CD4-positive, CD25-positive, alpha-beta regulatory T cell (primary cell): ENCODE measurements around the gene JUP. TPM values are rescaled to one million over a fixed set of nuclear protein-coding genes. Genes with fewer than 3 reads are reported as not detected.

Experiments
- ATAC-seq, 2 donors: fragments of 150-1000 bp; cut with Tn5 transposase; one replicate each; pipeline ENCODE4 v1.10.0; 2021; ENCODE audit warnings: low read depth in 2 of 2, moderate number of reproducible peaks in 2 of 2, moderate library complexity in 1 of 2
- DNase-seq, 3 donors: peaks; one replicate each; pipeline versions ENCODE4 v3.0.0 to v3.0.0-alpha.2; 2012 to 2022; ENCODE audit warnings: mixed read lengths in 1 of 3
- H3K27ac ChIP-seq: one replicate; pipeline ENCODE4 v1.7.0; 2013; ENCODE audit warnings: mild to moderate bottlenecking, low read length; ENCODE audit not compliant: insufficient read depth, poor library complexity, severe bottlenecking
- H3K27me3 ChIP-seq: one replicate; pipeline ENCODE4 v1.7.0; 2013; ENCODE audit warnings: low read length; ENCODE audit not compliant: control insufficient read depth, insufficient read depth
- H3K36me3 ChIP-seq: one replicate; pipeline ENCODE4 v1.7.0; 2013; ENCODE audit warnings: mild to moderate bottlenecking, low read length, moderate library complexity; ENCODE audit not compliant: control insufficient read depth, insufficient read depth
- H3K4me1 ChIP-seq: 2 replicates; pipeline ENCODE4 v1.7.0; 2013; ENCODE audit warnings: mild to moderate bottlenecking, low read length; ENCODE audit not compliant: insufficient read depth, control insufficient read depth, poor library complexity, severe bottlenecking
- H3K4me3 ChIP-seq: one replicate; pipeline ENCODE4 v1.7.0; 2013; ENCODE audit warnings: low read depth, mild to moderate bottlenecking, low read length, moderate library complexity
- H3K9me3 ChIP-seq, 2 experiments: 1 replicate in 1 of 2; 2 replicates in 1 of 2; pipeline ENCODE4 v1.7.0; 2013; ENCODE audit warnings: low read length in 2 of 2, mild to moderate bottlenecking in 1 of 2, moderate library complexity in 1 of 2; ENCODE audit not compliant: control insufficient read depth in 2 of 2
- H3K27ac Mint-ChIP-seq, 3 donors: one replicate each; pipeline ENCODE4 v1.8.0; 2020 to 2022; ENCODE audit warnings: mild to moderate bottlenecking in 3 of 3, mixed read lengths in 3 of 3, moderate library complexity in 2 of 3
- H3K27me3 Mint-ChIP-seq: one replicate; pipeline ENCODE4 v1.8.0; 2022; ENCODE audit warnings: mild to moderate bottlenecking, mixed read lengths
- H3K36me3 Mint-ChIP-seq: one replicate; pipeline ENCODE4 v1.8.0; 2020; ENCODE audit warnings: mixed read lengths
- H3K4me1 Mint-ChIP-seq, 4 donors: one replicate each; pipeline ENCODE4 v1.8.0; 2020 to 2022; ENCODE audit warnings: mixed read lengths in 4 of 4, mild to moderate bottlenecking in 1 of 4
- H3K4me3 Mint-ChIP-seq, 4 donors: one replicate each; pipeline ENCODE4 v1.8.0; 2020 to 2022; ENCODE audit warnings: mild to moderate bottlenecking in 4 of 4, mixed read lengths in 4 of 4, moderate library complexity in 3 of 4
- H3K9me3 Mint-ChIP-seq, 7 donors: one replicate each; pipeline ENCODE4 v1.8.0; 2020 to 2022; ENCODE audit warnings: mixed read lengths in 7 of 7, mild to moderate bottlenecking in 3 of 7, moderate library complexity in 2 of 7
- polyA plus RNA-seq, 4 donors: library from polyadenylated mRNA; unstranded; fragments of 300-500 nt; fragmentation: Illumina TruSeq; gene quantifications; one replicate each; pipeline ENCODE4 v1.2.3, GENCODE V29; 2021
- total RNA-seq: library from RNA; stranded (reverse); gene quantifications from one replicate; pipeline ENCODE4 v1.2.3, GENCODE V29; 2022

Gene JUP
- total and polyA plus RNA-seq, 5 donors from 2014 or later, result 0.32 to 1.3 (median 0.33) TPM; not detected in 2

- H3K27me3 ChIP-seq, result no peaks in the 10 kb centered on the region
- Mint-ChIP-seq H3K9me3 (no peaks in the 10 kb centered on the region), H3K27me3 (peaks cover 27% of the 10 kb centered on the region), H3K27ac (peak overlapping the region; percentile 36 to 63 (median 56)), H3K4me1 (peaks cover 0 to 30% (median 8%) of the 10 kb centered on the region in 4 donors), H3K4me3 (peak overlapping the region; percentile 66 to 84 (median 74)), H3K36me3 (no peaks in the 10 kb centered on the region)
- H3K9me3 ChIP-seq, result no peaks in the 10 kb centered on the region
- H3K36me3 ChIP-seq, result no peaks in the 10 kb centered on the region
- H3K27ac ChIP-seq, result no peak overlapping the region
- H3K4me1 ChIP-seq, result peaks cover 31% of the 10 kb centered on the region
- no peak overlapping the region for H3K4me3 ChIP-seq
- ATAC-seq (no peak), DNase-seq (no peak)
These were observed 26.7 kb upstream of the JUP start for GRCh38 chr17:41813152-41813680.

- Mint-ChIP-seq H3K27ac (peak within 1 kb of the TSS; percentile 78 to 94 (median 82)), H3K9me3 (no peaks in the 10 kb centered on the region), H3K4me1 (peaks cover 0 to 30% (median 8%) of the 10 kb centered on the region in 4 donors), H3K27me3 (peaks cover 27% of the 10 kb centered on the region), H3K4me3 (peak within 1 kb of the TSS; percentile 88 to 93 (median 91)), H3K36me3 (no peaks in the 10 kb centered on the region)
- peak within 1 kb of the TSS; percentile 37 for H3K4me3 ChIP-seq
- no peaks in the 10 kb centered on the region for H3K27me3 ChIP-seq
- ATAC-seq, result no peak
- H3K27ac ChIP-seq, result no peak within 1 kb of the TSS
- no peaks in the 10 kb centered on the region for H3K9me3 ChIP-seq
- DNase-seq, result peak in 2 of 3 donors; percentile 32 to 47
- H3K4me1 ChIP-seq, result peaks cover 31% of the 10 kb centered on the region
- no peaks in the 10 kb centered on the region for H3K36me3 ChIP-seq
These were observed 26.1 kb upstream of the JUP start, which contains the start of gene FKBP10 for GRCh38 chr17:41812381-41813151. Gene FKBP10, plus strand, starts transcription at chr17:41813004. Its CDS starts 31 bp downstream, at chr17:41813035.

GRCh38 chr17:41811549-41812380 lies 25.3 kb upstream of the JUP start, which contains the start of gene P3H4:
Gene P3H4, minus strand, starts transcription at chr17:41811949. Its CDS starts 34 bp downstream, at chr17:41811915.
- H3K4me1 ChIP-seq, result peaks cover 31% of the 10 kb centered on the region
- H3K4me1 Mint-ChIP-seq, result peaks cover 0 to 30% (median 8%) of the 10 kb centered on the region in 4 donors
- H3K27me3 Mint-ChIP-seq, result peaks cover 27% of the 10 kb centered on the region
- peak; percentile 52 to 79 (median 78) for DNase-seq
- peak within 1 kb of the TSS; percentile 88 to 93 (median 91) for H3K4me3 Mint-ChIP-seq
- H3K27ac Mint-ChIP-seq, result peak within 1 kb of the TSS; percentile 78 to 94 (median 82)
- H3K27me3 ChIP-seq, result no peaks in the 10 kb centered on the region
- H3K27ac ChIP-seq, result no peak within 1 kb of the TSS
- no peaks in the 10 kb centered on the region for H3K9me3 ChIP-seq
- ATAC-seq, result peak; percentile 90 to 91
- no peaks in the 10 kb centered on the region for H3K36me3 Mint-ChIP-seq
- H3K9me3 Mint-ChIP-seq, result no peaks in the 10 kb centered on the region
- peak within 1 kb of the TSS; percentile 37 for H3K4me3 ChIP-seq
- H3K36me3 ChIP-seq, result no peaks in the 10 kb centered on the region

GRCh38 chr17:41810659-41811548 lies 24.4 kb upstream of the JUP start:
- Histone ChIP-seq H3K9me3 (no peaks in the 10 kb centered on the region), H3K4me3 (peak overlapping the region; percentile 26), H3K27ac (no peak overlapping the region), H3K27me3 (no peaks in the 10 kb centered on the region), H3K36me3 (no peaks in the 10 kb centered on the region), H3K4me1 (peaks cover 31% of the 10 kb centered on the region)
- Mint-ChIP-seq H3K4me1 (peaks cover 0 to 30% (median 8%) of the 10 kb centered on the region in 4 donors), H3K27ac (peak overlapping the region in 1 of 3 donors; percentile 45), H3K4me3 (peak overlapping the region; percentile 77 to 88 (median 82)), H3K9me3 (no peaks in the 10 kb centered on the region), H3K36me3 (no peaks in the 10 kb centered on the region), H3K27me3 (peaks cover 27% of the 10 kb centered on the region)
- DNase-seq (no peak), ATAC-seq (peak; percentile 35 to 39)

- peaks cover 18% of the 10 kb centered on the region for H3K4me1 ChIP-seq
- H3K9me3 ChIP-seq, result no peaks in the 10 kb centered on the region
- Mint-ChIP-seq H3K4me3 (no peak overlapping the region), H3K36me3 (no peaks in the 10 kb centered on the region), H3K27ac (no peak overlapping the region), H3K9me3 (no peaks in the 10 kb centered on the region), H3K27me3 (peaks cover 13% of the 10 kb centered on the region), H3K4me1 (peaks cover 0 to 14% (median 6%) of the 10 kb centered on the region in 4 donors)
- no peak overlapping the region for H3K27ac ChIP-seq
- DNase-seq (no peak), ATAC-seq (no peak)
- no peaks in the 10 kb centered on the region for H3K27me3 ChIP-seq
- no peaks in the 10 kb centered on the region for H3K36me3 ChIP-seq
- no peak overlapping the region for H3K4me3 ChIP-seq
These were observed 20.4 kb upstream of the JUP start for GRCh38 chr17:41806685-41807445.

- H3K4me1 Mint-ChIP-seq, result peaks cover 3 to 10% (median 5%) of the 10 kb centered on the region in 4 donors
- no peaks in the 10 kb centered on the region for H3K9me3 Mint-ChIP-seq
- Histone ChIP-seq H3K27me3 (no peaks in the 10 kb centered on the region), H3K4me1 (peaks cover 4% of the 10 kb centered on the region), H3K36me3 (no peaks in the 10 kb centered on the region), H3K4me3 (no peak overlapping the region), H3K9me3 (no peaks in the 10 kb centered on the region), H3K27ac (no peak overlapping the region)
- H3K27ac Mint-ChIP-seq, result no peak overlapping the region
- DNase-seq, result no peak
- no peak overlapping the region for H3K4me3 Mint-ChIP-seq
- ATAC-seq, result no peak
- H3K27me3 Mint-ChIP-seq, result no peaks in the 10 kb centered on the region
- peaks cover 3% of the 10 kb centered on the region for H3K36me3 Mint-ChIP-seq
These were observed 16.8 kb upstream of the JUP start for GRCh38 chr17:41803049-41804020.
